Testis (tissue), 2 donors: ENCODE measurements around the gene VEZT.

Experiments used
- CTCF ChIP-seq, 3 experiments: fragments of 450-650 bp in 2 of 3; fragments of 200-600 bp in 1 of 3; sonication (generic) in 1 of 3; IDR thresholded peaks; one replicate each; pipeline ENCODE4 v1.5.1; 2016 to 2019; ENCODE audit warnings: antibody characterized with exemption in 3 of 3, mild to moderate bottlenecking in 2 of 3, moderate library complexity in 1 of 3
- POLR2A ChIP-seq: fragments of 450-650 bp; IDR thresholded peaks from one replicate; pipeline ENCODE4 v1.6.1; 2017; ENCODE audit warnings: antibody characterized with exemption, mild to moderate bottlenecking, moderate library complexity

GRCh38 chr12:95322326-95322725 is 104.7 kb downstream of the VEZT start:
- TF ChIP-seq CTCF (IDR thresholded peaks at IDR 0.05), result no peak
- no peak for TF ChIP-seq POLR2A
